ENCODE results near the gene LRRK2.

GRCh38 chr12:40342010-40342409 is 117.2 kb downstream of the LRRK2 start:
- TF ChIP-seq CTCF (IDR thresholded peaks at IDR 0.05; ENCODE audit: low read length) (no peak), EZH2phosphoT487 (IDR thresholded peaks at IDR 0.05; ENCODE audit: low read length) (no peak), EZH2 (optimal IDR thresholded peaks at IDR 0.05; ENCODE audit: low read depth, low read length) (no peak)

Data from MM.1S (cell line).